SH-SY5Y (cell line): ENCODE measurements around the gene ZC3H18.

ENCODE experiments used
- GATA2 ChIP-seq: IDR thresholded peaks from 2 replicates; pipeline ENCODE4 v1.6.1; 2011; ENCODE audit warnings: mild to moderate bottlenecking, low read depth, low read length
- GATA3 ChIP-seq: IDR thresholded peaks from 2 replicates; pipeline ENCODE4 v1.6.1; 2011; ENCODE audit warnings: low read depth, mild to moderate bottlenecking, low read length, moderate library complexity

- TF ChIP-seq GATA2 (no peak), GATA3 (no peak)
Measured at GRCh38 chr16:88540346-88540977, 29.7 kb upstream of the ZC3H18 start.
